Activated CD4-positive, CD25-positive, alpha-beta regulatory T cell treated with anti-CD3 and anti-CD28 coated beads, Interleukin-2, amount 50 U/mL, for 16 hours (primary cell): ENCODE measurements around the gene ANKMY1.

Experiments used
- DNase-seq: peaks from one replicate; pipeline ENCODE4 v3.0.0-alpha.2; 2020; ENCODE audit warnings: low read depth, low spot score

The ANKMY1 gene

GRCh38 chr2:240595381-240596079 lies 37.7 kb upstream of the ANKMY1 start:
- no peak for DNase-seq

GRCh38 chr2:240594511-240595380 lies 37.0 kb upstream of the ANKMY1 start:
- DNase-seq, result no peak

- no peak for DNase-seq
These were observed 36.1 kb upstream of the ANKMY1 start for GRCh38 chr2:240593703-240594451.

- no peak for DNase-seq
These were observed 35.4 kb upstream of the ANKMY1 start for GRCh38 chr2:240593026-240593702.

GRCh38 chr2:240591784-240592183 lies 34.0 kb upstream of the ANKMY1 start:
- DNase-seq, result no peak

GRCh38 chr2:240591226-240591625 lies 33.4 kb upstream of the ANKMY1 start:
- no peak for DNase-seq

DNA sequence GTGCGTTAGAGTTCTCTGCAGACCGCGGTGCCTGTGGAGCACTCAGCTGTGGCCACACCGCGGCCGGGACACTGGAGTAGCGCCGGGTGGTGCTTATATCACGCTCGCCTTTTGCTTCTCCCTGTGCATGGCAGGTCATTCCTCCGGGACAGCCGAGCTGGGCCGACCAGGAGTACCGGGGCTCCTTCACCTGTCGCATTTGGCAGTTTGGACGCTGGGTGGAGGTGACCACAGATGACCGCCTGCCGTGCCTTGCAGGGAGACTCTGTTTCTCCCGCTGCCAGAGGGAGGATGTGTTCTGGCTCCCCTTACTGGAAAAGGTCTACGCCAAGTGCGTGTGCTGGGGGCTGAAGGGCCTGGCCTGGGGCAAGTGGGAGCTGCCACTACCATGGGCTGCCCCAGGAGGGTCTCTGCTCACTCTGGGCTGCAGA lies 32.9 kb upstream of the ANKMY1 start:
- no peak for DNase-seq

GRCh38 chr2:240589850-240590525 lies 32.2 kb upstream of the ANKMY1 start:
- no peak for DNase-seq

DNA sequence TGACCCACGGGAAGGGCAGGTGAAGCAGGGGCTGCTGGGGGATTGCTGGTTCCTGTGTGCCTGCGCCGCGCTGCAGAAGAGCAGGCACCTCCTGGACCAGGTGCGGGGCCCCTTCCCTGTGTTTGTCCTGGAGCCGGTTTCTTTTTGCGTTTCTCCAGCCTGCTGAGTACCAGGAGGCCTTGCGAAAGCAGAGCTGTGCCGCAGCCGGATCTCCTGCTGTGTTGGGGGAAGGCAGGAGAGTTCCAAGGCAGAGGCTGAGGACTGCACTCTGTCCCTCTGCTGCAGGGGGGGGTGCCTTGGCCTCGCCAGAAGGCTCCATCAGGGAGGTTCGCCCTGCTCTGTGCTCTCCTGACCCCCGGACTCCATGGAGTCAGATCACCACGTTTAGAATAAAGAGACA lies 31.6 kb upstream of the ANKMY1 start:
- DNase-seq, result no peak

DNA sequence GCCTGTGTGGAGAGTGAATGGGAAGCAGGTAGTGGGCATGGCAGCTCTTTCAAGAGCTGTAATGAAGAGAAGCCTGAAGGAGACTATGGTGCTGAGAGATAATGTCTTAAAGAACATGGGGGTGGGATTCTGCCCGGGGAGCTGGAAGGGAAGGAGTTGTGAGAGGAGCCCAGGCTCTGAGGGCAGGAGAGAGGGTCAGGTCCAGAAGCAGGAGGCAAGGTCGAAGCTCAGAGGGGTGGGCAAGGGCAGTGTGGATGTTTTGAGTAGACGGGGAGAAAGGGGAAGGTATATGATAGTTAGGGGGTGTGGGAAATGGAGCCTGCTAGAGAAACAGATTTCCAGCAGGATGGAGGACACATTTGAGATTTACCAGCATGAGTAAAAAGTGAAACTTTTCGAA lies 30.9 kb upstream of the ANKMY1 start:
- no peak for DNase-seq

GRCh38 chr2:240588006-240588655 lies 30.3 kb upstream of the ANKMY1 start:
- no peak for DNase-seq

DNA sequence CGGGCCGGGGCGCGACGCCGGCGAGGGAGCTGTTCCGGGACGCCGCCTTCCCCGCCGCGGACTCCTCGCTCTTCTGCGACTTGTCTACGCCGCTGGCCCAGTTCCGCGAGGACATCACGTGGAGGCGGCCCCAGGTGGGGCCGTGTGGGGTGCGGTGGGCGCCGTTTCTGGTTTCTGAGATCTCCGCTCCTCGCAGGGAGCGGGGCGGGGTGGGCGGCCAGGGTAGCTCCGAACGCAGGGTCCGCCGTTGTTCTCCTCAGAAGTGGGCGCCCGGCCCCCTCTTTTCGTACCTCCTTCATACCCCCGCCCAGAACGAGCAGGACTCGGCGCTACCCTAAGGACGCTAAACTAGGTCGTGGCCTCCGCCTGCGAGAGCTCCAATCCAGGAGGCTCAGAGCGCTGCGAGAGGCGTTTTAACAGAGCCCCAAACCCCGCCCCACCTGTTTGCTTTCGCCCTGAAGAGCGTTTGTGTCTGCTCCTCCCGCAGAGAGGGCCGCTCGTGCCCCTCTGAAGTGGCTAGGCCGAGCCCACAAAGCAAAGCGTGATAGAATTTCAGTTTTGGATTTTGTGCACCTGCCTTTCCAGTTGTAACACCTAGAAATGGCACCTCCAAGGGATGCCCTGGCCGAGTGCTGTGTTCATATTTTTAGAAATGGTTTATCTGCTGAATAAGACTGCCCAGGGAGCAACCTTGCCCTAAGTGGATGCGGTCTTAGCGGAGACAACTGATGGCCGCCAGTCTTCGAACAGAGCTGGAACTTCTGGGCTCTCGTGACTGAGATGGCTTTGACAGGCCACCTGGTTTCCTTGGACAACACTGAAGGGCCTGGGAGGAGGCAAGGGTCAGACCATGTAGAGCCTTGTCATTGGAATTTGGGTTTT lies 29.4 kb upstream of the ANKMY1 start:
- DNase-seq, result no peak

DNA sequence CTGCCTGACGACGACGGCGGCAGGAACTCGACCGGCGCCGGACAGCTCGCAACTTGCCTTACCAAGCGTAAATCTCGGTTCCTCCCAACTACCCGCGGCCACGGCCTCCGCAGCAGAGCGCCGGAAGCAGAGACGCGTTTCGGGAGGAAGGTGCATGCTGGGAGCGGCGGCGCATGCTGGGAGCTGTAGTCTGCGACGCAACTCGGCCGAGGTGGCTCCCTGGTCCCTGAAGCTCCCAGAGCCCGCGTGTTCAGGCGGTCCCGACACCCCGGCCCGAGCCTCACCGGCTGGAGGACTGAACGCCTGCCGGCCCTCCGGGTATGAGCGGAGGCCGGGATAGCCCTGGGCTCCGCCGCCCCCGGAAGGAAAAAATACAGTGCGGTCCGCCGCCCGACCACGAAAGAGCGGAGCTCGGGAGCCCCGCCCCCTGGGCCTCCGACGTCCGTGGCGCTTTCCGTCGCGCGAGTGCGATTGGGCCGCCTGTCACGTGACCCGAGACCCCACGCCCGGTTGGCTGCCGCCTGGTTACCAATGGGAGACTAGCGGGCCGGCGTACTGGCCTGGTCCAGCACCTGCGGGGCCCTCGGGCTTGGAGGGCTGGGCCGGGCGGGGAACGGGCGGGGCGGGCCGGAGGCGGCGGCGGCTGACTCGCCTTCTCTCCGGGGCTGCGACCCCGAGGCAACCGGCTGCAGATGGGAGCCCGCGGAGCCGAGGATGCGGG lies 28.6 kb upstream of the ANKMY1 start, which contains the start of gene CAPN10:
Gene CAPN10, plus strand, starts transcription at position 537 of the 721 bp plus-strand sequence. Its CDS starts 178 bp downstream, at position 715.
- peak; percentile 94 for DNase-seq

- no peak for DNase-seq
These were observed 28.0 kb upstream of the ANKMY1 start for GRCh38 chr2:240585681-240586197.

DNA sequence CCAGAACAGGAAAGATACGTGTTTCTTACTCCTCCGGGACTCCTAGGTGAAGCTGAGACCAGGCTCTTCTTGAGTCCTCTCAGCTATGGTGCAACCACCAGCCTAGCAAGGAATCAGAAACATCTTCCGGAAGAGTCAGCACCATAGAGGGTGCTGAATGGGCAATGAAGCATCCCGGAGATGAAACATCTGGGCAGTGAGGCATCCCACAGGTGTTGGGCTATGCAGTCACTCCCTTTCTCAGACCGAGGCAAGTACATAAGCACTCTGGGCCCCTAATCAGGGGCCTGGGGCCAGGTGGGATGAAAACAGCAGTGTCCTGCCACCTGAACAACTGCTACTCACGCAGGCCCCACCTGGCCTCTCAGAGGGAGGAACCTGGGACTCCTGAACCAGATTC lies 27.3 kb upstream of the ANKMY1 start:
- no peak for DNase-seq

DNA sequence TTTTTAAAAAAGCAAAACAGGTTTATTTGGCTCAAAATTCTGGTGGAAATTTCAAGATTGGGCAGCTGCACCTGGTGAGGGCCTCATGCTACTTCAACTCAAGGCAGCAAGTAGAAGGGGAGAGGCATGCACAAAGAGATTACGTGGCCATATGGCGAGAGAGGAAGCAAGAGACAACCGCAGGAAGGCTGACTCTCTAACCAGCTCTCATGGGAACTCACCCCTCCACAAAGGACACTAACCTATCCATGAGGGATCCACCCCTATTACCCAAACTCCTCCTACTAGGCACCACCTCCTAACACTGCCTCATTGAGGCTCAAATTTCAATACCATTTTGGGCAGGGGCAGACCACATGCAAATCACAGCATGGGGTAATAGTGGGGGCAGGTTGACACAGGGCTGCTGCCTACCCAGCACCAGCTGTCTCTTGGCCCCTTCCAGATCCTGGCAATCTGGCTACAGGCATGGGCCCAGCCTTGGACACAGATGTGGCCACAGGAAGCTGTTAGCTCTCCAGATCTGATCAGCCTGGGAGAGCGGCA lies 26.8 kb upstream of the ANKMY1 start:
- no peak for DNase-seq

- no peak for DNase-seq
These were observed 26.0 kb upstream of the ANKMY1 start for GRCh38 chr2:240583774-240584173.

DNA sequence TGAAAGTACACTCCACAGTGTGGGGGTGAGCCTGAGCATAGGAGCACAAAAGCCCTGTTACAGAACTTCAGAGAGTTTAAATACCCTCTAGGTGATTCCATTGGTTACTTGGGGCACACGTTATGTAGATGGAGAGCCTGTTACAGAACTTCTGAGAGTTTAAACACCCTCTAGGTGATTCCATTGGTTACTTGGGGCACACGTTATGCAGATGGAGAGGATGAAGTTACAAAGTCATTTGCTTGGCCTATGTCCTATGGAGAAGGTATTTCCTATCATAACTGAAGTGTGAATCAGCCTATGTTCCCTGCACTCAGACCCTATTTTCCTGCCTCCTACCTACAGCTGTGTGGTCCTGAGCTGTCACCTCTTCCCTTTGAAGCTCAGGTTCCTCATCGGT lies 25.0 kb upstream of the ANKMY1 start:
- DNase-seq, result no peak
